Measurements from ENCODE around the gene ST7L.

ST7L gene

DNA sequence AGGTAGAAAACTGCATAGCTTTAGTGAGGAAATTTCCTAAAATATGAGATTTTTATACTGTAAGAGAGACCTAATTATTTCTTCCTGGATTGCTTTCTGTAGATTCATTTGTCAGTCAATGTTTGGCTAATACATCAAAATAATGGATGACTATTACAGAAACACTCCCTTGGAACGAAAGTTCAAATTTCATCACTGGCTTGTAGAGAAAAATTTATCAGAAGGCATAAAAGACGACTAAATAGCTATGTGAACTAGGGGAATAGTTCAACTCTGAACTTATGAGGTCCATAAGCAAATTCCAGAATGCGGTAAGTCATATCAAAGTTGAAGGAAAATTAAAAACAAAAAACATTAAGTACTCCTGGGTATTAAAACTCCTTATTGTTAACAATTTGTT is 74.2 kb downstream of the ST7L start:
- DNase-seq = no peak

DNA sequence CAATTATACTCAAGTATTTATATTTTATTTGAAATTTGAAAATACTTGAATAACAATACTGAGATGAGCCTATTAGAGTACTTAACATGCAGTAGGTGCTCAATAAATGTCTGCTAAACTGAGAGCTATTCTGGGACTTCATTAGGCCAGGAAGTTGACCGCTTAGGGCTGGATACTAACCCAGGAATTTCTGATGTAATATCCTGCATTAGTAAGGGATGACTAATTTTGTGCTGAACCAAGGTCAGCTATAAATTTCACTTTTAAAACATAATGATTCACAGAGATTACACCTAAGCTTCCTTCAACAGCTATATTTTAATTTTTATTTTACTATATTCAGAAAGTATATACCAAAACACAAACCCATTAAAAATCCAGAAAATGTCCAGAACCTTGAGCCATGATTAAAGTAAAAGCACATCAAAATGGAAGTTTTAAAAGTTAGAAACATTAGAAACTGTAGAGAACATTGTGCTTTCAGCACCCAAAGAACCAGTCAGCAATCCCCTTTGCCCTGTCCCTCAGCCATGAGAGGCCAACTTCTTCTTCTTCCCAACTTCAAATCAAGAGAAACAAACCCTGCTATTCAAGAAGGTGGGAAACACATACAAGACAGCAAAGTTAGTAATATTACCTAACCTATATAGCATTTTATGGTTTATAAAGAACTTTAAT is 74.8 kb downstream of the ST7L start:
- no peak for DNase-seq

DNA sequence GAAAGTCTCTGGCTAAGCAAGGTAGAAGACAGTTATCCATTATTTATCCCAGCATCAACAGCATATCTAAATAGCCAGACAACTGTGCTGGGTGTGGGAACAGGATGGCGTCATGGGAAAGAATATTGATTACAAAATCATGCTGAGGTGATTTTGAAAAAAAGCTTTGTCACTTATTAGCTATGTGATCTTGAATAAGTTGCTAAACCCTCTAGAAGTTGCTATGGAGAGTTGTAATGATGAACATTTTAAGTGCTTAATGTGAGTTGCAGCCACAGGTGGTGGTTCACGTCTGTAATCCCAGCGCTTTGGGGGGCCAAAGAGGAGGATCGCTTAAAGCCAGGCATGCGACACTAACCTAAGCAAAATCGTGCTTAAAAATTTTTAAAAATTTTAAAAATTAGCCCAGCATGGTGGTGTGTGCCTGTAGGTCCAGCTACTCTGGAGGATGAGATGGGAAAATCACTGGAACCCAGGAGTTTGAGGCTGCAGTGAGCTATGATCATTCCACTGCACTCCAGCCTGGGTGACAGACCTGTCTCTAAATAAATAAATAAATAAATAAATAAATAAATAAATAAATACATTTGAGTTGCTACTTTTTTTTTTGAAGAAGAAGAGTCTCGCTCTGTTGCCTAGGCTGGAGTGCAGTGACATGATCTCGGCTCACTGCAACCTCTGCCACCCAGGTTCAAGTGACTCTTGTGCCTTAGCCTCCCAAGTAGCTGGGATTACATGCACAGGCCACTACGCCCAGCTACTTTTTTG is 76.6 kb downstream of the ST7L start:
- DNase-seq = no peak

DNA sequence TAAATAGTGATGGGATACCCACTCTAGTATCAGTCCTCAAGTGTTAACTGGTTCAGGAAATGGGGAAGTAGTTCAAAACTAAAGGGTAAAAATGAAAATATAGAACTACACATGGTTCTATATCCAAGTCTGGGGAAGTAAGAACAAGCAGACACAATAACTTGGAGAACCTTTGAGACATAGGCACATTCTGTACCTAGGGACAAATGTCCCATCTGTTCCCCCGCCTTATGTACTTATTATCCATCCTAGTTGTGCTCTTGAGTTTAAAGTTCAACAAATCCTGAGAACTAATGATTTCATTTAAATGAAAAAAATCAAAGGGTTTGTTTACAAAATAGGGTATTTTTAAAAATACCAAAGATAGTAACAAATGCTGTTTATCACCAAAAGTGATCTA is 77.6 kb downstream of the ST7L start:
- no peak for DNase-seq

DNA sequence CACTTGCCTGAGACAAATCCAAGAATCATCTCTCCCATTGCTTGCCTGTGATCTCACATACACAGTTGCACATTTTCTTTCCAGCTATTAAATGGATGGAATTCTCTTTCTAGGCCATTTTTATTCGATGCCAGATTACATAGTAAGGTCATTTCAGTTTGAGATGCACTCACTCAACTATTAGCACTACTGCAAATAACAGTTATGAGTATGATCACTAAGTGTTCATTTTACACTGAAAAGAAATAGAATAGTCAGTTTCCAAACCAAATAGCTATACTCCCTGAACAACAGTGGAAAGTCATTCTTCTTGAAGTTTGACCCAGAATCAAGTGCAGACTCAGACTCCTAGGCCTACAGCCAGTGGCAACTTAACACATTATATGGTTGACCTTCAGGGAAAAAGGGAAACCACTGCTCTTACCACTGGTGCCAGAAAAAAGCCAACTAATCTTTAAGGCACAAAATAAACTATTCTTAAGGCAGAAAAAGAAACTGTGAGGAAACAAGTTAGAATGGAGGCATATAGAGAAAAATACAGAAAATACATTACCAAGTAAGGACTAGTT is 78.6 kb downstream of the ST7L start:
- no peak for DNase-seq

DNA sequence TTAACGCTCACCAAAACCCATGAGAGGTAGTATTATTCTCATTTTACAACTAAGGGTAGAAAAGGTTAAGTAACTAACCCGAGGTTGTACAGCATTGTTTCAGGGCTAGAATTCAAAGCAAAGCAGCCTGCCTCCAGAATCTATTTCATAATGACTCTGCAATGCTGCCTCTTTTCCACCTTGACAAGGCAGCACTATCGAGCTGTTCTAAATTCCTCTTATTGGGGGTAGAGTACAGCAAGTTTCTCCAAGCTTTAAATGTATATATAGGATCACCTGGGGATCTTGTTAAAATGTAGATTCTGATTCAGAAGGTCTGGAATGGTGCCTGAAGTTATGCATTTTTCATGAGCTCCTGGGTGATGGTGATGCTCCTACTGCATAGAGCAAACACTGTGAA is 80.1 kb downstream of the ST7L start:
- no peak for DNase-seq

DNA sequence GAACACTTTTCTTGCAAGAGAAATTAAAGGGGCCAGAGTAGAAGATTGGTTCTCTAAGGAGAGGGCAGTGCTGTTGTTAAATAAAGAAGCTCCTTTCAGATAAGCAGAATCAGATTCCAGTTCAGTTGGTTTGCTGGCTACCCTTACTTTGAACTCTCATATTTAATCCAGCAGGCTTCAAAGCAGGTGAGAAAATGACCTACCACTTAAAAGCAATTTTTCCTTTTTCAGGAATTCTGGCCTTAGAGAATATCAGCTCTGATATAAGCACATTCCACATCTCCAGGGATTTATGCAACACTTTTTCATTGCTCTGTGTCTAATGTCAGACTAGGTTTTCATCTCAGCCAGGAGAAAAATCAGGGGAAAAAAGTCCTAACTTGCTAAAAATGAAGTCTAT is 81.5 kb downstream of the ST7L start:
- DNase-seq = no peak

DNA sequence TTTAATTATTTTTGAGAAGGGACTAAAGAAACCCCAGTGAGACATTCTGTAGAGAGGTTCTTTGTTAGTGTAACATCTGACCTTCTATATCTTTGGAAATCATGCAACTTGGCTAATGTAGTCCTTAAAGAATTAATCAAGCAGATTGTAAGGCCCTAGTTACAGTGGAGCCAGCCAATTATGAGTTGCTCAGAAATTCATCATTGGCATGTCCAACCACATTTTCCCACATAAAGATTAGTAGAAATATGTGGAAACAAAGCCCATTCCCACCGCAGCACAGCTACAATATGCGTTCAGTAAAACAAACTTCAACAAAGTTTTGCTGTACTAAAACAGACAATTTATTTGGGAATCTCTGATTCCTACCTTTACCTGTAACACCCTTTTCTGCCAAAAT is 82.4 kb downstream of the ST7L start:
- DNase-seq = no peak

DNA sequence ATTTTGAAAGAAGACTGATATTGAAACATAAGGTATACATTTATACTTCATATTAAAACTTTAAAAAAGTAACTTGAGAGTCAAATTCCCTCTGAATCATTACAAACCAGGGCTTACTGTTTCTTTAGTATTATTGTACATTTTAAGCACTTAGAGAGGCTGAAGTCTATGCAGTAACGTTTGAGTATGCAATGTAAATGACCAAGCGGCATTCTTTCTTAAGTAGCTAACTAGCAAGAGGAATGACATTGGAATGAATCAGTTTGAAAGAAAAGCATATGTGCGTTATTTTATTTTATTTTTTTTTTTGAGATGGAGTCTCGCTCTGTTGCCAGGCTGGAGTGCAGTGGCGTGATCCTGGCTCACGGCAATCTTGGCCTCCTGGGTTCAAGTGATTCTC is 85.9 kb downstream of the ST7L start:
- no peak for DNase-seq

DNA sequence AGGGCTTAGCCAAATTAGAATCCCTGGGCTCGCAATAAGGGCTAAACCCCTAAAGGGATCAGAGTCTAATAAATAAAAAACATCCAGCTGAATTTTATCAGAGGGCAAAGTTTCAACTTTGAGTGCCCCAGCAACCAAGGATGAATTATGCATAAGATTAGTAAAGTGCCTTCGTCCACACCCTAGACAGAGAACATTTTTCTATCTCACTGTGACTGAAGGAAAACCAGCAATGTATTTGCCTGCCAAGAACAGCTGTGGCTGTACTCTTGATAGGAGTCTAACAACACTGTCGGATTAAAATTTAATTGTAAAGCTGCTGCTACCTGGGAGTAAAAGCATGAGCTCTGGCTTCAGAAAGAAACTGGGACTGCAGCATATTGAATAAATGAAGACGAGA is 86.9 kb downstream of the ST7L start:
- no peak for DNase-seq

DNA sequence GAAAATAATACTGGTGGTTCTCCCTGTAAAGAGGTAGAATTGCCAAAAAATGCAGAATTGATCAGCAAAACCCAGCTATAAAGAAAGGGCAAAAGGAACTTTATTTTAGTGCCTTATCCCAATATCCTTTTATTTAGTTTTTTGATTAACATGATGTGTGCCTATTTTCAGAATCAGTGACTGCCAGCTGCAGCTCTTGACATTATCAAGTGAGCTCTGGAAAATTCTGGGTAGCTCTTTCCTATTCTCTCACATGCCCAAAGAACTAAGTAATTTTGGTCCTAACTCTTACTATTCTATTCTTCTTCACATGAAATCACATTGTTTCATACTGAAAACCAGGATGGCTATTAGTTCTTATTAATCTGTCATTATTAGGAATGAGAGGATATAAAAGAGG is 88.1 kb downstream of the ST7L start:
- DNase-seq = no peak

DNA sequence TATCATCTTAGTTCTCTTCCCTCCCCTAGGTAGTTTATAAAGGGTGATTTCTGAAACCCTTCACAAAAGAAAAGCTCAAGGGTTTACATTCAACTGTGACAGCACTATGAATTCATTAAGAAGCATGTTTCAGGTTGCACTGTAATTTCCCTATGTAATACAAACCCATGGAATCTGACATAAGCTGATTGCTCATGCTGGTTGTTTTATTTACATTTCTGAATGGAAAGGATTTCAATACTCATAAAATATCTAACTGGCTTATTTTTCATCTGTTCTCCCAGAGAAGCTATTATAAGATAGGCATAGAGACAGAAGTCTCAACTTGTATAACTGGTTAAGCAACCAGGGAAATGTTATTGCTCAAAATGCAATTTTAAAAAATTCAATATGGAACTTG is 89.6 kb downstream of the ST7L start:
- no peak for DNase-seq

DNA sequence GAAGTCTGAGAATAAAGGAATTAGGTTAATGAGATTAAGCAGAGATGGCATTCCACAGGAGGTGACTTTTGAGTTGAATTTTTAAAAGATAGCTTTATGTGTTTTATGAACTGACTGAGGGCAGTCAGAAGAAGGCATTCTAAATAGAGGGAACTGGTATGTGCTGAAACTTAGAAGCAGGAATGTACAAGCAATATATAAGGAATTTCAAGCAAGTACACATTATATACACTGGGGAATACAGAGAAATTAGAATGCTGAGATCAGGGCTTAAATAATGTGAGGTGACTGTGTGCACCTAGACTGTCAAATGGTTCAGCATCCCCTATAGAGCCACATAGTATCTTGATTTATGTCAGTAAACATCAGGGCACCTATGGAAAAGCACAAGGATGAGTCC is 90.9 kb downstream of the ST7L start:
- DNase-seq = no peak

DNA sequence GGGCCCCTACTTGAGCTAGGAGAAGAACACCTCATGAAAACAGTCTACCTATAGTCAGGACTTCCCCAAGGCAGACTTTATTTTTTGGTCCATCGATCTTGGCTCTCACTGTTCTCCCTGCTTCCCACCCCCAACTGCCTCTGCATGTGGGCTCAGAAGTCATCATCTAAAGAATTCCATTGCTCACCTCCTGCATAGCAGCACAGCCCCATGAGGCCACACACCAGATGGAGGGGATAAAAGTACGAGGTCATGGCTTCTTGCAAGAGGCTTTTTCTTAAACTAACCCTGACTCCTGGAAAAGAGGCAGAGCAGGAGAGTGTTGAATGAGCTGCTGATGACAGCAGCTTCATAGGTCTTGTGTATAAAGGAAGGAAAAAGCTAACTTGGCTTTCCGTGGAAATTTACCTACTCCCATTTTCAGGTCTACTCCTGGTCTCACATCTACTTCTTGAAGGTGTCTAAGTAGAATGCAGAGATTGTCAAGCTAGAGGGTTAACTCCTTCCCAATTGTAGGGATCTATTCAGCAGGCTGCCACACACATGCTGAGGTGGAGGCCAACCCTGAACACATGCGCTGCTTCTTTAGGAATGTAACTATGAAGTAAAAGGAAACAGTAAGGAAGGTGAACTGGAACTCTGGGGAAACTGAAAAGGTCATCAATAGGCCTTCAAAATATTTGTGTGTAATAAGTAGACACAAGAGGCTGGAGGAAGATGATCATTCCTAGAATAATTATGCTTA is 91.5 kb downstream of the ST7L start:
- no peak for DNase-seq

DNA sequence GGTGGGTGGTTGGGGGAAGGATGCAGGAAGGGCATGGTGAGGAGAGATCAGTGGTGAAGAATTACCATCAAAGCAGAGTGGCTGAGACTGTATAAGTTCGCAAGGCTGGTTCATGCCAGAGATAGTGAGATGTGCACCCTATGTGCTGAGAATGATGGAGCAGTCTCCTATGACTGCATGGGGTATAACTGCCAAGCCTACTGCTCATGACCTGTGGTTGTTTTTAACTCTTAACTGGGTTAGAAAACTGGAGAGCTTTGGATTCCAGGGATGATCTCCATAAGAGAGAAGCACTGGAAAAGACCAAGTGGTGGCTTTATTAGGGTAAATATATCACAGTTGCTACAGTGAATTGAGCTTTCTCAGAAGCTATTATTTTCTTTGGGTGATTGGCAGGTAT is 94.0 kb downstream of the ST7L start:
- DNase-seq = no peak

DNA sequence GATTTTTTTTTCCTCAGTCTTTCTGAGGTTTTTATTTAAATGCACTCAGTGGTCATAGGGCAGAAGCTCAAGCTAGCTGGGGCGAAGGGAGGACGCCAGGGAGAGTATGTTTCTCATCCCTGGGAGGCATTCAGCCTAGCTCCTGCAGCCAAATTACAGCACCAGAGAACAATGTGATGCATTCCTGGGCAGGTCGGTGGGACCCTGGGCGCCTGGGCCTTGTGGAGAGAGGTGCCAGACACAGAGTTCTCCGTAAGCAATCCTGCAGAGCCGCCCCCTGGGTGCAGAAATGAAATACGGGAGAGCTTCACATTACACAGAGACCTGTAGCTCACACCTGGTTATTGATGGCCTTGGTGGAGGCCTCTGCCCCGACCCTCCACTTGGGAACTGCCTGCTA is 94.7 kb downstream of the ST7L start:
- no peak for DNase-seq

DNA sequence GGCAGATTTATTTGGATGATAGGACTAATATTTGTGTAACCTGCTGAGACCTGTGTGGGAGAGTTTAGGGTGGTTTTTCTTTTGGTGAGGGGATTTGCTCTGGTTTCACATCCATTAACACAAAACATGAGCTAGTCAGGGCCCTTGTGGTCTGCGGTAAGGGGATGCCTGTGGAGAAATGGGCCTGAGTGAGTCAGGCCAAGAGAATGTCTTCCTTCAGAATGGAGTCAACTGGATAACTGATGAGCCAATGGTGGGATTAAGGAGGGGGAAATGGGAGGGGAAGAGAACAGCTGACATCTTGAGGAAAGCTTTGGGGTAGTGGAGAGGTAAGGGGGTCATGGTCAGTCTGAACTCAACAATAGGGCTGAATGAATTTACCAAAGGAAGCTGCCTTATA is 96.3 kb downstream of the ST7L start:
- no peak for DNase-seq

DNA sequence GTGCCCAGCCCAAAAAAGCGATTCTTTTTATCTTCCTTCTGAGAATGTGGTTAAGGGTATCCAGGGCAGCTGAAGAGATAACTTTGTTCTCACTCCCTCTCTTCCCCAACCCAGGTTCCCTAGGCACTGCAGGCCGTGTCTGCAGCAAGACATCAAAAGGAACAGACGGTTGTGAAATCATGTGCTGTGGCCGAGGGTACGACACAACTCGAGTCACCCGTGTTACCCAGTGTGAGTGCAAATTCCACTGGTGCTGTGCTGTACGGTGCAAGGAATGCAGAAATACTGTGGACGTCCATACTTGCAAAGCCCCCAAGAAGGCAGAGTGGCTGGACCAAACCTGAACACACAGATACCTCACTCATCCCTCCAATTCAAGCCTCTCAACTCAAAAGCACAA is 98.8 kb downstream of the ST7L start:
- DNase-seq = no peak

DNA sequence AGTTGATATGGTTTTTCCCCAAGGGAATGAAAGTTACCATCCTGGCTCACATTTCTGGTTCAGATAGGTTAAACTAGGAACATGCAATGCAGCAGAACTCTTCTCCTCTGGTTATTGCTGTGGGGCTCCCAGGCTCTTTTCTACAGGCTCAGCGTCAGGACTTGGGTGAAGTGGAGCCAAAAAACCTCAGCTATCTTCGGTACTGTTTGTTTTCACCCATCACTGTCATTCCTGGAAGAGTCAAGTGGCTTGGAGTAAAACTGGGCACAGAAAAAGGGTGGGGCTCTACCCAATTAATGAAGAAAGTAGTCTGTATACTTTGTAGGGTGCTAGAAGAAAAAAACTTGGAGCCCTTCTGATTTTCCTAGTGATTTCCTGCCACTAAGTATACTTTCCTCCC is 100.8 kb downstream of the ST7L start:
- no peak for DNase-seq

DNA sequence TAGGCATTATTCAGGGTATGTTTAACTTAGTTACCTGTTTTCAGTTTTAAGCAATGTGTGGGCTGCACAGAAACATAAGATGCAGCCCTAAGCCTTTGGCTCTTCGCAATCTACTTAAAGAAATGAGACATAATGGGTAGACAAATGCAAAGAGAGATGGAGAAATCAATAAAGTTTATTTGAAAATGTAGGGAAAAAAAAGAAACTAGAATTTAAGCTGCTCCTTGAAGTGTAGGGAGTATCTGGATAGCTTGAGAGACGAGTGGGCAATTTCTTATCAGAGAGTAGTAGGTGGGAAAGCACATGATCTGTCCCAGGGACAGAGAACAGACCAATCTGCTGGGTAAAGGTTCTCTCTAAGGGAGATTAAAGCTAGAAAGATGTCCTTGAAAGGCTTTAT is 101.3 kb downstream of the ST7L start:
- no peak for DNase-seq

DNA sequence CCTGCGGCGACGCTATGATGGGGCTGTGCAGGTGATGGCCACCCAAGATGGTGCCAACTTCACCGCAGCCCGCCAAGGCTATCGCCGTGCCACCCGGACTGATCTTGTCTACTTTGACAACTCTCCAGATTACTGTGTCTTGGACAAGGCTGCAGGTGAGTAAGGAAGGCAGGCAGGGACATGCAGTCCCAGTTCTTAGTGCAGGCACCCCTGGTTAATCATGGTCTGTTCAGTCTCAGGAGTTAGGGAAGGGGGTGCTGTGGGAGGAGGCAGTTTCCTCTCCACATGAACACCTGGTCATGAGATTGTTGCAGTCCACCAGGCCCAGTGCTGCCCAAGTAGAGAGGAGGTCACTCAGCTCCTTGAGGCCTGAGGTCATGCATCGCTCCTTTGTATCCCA is 101.7 kb downstream of the ST7L start:
- no peak for DNase-seq

DNA sequence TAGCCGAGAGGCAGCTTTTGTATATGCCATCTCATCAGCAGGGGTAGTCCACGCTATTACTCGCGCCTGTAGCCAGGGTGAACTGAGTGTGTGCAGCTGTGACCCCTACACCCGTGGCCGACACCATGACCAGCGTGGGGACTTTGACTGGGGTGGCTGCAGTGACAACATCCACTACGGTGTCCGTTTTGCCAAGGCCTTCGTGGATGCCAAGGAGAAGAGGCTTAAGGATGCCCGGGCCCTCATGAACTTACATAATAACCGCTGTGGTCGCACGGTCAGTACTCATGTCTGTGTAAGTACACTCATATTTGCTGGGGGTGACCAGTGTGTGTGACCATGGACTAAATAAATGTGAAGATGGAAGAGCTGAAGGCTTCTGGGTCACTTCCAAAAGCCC is 102.8 kb downstream of the ST7L start:
- no peak for DNase-seq

DNA sequence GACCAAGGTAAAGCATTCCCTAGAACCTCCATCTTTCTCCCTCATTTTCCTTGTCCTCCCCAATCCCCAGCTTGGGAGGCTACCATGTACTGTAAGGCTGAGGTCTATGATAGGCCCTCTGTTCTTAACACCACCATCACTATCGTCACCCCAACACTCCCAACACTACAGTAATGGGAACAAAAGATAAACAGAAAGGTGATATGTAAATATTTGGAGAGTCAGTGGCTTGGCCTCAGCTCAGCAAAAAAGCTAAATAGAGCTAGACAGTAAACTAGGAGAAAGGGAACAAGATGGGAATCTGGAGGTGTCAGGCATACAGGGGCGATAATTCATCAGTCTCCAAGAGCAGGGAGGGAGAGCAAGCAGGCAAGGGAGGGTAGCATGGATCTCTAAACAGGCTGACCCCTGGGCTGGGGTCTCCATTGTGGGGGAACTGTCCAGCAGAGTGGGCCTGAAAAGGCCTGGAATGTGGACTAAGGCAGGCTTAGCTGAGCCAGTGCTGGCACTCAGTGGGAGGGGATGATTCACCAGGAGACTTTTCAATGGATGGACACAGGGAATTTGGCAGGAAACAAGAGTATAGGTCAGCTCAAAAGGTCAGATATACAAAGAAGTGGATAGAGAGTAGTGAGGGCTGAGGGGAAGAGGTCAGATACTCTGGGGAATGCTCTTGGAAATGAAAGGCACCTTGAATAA is 103.5 kb downstream of the ST7L start:
- no peak for DNase-seq
